Mucosa of stomach (tissue), 1 donor: Measurements from ENCODE around the gene NUDT1.

ENCODE experiments used
- H3K27me3 ChIP-seq: one replicate; pipeline ENCODE4 v1.7.0; 2013; ENCODE audit warnings: mild to moderate bottlenecking, low read length; ENCODE audit not compliant: control insufficient read depth, insufficient read depth
- H3K36me3 ChIP-seq: one replicate; pipeline ENCODE4 v1.7.0; 2013; ENCODE audit warnings: low read length; ENCODE audit not compliant: control insufficient read depth, insufficient read depth
- H3K4me1 ChIP-seq: one replicate; pipeline ENCODE4 v1.7.0; 2013; ENCODE audit warnings: mild to moderate bottlenecking, low read length; ENCODE audit not compliant: control insufficient read depth, insufficient read depth
- H3K4me3 ChIP-seq: one replicate; pipeline ENCODE4 v1.7.0; 2013; ENCODE audit warnings: low read length
- H3K9ac ChIP-seq: one replicate; pipeline ENCODE4 v1.7.0; 2013; ENCODE audit warnings: mild to moderate bottlenecking, low read length, moderate library complexity
- H3K9me3 ChIP-seq: one replicate; pipeline ENCODE4 v1.7.0; 2013; ENCODE audit warnings: mild to moderate bottlenecking, low read length, moderate library complexity; ENCODE audit not compliant: control insufficient read depth
- donor health status: Pancreatic carcinoma.

The NUDT1 gene

DNA sequence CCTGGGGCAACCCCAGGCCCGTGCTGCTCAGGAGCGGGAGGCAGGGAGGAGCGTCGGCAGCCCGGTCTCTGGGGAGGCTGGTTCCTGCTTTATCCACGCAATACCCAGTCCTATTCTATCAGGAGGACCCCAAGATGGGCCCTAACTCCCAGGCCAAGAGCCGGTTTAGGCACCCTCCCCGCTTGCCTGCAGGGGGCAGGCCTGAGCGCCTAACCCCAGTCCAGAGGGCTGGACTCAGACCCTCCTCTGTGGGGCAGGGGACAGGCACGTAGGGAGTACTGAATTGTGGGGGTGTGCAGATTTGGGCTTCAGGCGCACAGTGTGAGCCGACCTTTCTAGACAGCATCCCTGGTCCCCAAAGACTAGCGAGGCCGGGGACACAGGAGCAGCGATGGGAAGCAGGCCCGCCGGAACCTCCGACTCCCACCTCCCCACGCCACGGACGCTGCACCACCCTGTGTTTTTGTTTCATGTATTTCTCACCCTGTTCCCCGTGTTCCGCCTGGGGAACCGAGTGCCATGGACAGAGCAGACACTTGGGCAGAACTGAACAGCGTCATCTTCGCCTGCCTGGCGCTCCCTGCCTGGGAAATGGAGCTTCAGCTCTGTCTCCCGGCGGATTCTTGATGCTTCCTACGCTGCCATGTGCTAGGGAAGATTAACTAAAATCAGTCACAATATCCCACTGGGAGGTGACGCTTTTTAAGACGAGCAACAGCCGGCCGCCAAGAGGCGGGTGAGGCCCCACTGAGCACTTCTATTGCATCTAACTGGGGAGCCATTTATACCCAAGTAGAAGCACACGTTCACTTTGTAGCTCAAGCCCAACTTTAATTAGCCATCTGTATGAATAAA is 5.3 kb downstream of the NUDT1 start:
- no peak overlapping the region for H3K9ac ChIP-seq
- H3K9me3 ChIP-seq, result no peaks in the 10 kb centered on the region
- peaks cover 9% of the 10 kb centered on the region for H3K4me1 ChIP-seq
- H3K4me3 ChIP-seq, result no peak overlapping the region
- no peaks in the 10 kb centered on the region for H3K36me3 ChIP-seq
- no peaks in the 10 kb centered on the region for H3K27me3 ChIP-seq

DNA sequence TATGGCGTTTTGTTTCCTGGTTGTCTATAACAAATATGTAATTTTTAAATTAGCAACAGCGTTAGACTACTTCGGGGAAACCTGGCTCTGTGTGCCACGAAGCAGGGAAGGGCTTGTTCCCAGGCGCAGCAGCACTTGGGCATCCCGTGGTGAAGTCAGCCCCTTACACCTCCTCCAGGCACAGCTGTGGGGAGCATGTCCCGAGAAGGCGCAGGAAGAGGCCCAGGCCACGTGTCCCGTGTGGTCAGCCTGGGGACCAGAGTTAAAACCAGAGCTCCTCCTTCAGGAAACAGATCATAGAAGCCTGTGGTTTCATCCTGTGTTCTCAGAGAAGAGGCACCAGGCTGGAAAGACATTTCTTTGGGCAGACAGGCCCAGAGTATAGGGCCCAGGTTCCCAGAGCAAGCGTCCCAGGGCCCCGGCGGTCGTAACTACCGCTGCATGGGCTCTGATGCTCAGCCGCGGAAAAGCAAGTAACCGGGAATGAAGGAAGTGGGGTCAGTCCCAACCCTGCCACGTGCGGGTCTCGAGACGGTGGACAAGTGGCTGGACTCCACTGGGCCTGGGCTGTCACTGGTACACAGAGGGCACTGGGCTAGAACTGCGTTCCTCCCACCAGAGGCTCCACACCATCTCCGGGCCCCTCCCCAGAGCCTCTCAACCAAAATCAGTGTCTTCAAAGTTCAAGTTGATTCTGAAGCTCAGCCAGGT is 7.1 kb downstream of the NUDT1 start:
- H3K9me3 ChIP-seq, result no peaks in the 10 kb centered on the region
- H3K27me3 ChIP-seq, result no peaks in the 10 kb centered on the region
- H3K36me3 ChIP-seq, result no peaks in the 10 kb centered on the region
- H3K9ac ChIP-seq, result no peak overlapping the region
- H3K4me3 ChIP-seq, result no peak overlapping the region
- H3K4me1 ChIP-seq, result no peaks in the 10 kb centered on the region

DNA sequence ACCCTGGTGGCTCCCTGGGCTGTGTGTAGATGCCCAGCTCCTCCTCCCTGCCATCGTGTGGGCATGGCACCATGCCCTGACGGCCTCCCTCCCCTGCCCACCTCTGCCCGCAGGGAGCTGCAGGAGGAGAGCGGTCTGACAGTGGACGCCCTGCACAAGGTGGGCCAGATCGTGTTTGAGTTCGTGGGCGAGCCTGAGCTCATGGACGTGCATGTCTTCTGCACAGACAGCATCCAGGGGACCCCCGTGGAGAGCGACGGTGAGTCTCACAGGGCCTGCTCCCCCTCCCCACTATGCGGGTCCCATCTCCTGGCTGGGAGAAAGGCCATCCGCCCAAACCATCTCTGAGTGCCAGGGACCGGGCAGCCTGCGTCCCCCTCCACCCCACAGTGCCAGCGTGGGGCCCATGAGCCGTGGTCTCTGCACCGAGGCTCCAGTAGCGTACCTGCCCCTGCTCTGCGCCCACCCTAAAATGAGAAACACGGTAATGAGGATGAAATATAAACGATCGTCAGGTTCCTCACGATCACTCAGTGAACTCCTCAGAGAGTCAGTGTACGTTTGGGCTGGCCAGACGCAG is 7.8 kb downstream of the NUDT1 start:
- Histone ChIP-seq H3K4me1 (no peaks in the 10 kb centered on the region), H3K27me3 (no peaks in the 10 kb centered on the region), H3K36me3 (no peaks in the 10 kb centered on the region), H3K9me3 (no peaks in the 10 kb centered on the region), H3K9ac (no peak overlapping the region), H3K4me3 (no peak overlapping the region)

DNA sequence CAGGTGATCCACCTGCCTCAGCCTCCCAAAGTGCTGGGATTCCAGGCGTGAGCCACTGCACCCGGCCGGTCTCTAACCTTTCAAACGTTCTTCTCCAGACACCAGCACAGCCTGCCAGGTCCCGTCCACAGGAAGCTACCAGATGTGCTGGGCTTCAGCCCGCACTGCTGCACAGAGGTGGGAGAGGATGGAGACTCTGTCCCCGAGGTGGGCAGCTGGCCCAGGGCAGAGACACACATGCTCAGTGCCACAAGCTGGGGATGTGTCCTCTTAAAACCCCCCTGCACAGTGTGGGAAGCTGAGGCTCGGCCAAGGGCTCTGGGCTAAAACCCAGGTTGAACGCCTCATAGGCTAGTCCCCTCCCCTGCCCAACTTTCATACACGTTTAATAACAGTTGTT is 9.4 kb downstream of the NUDT1 start:
- Histone ChIP-seq H3K9me3 (no peaks in the 10 kb centered on the region), H3K4me1 (no peaks in the 10 kb centered on the region), H3K4me3 (no peak overlapping the region), H3K9ac (no peak overlapping the region), H3K36me3 (no peaks in the 10 kb centered on the region), H3K27me3 (no peaks in the 10 kb centered on the region)

DNA sequence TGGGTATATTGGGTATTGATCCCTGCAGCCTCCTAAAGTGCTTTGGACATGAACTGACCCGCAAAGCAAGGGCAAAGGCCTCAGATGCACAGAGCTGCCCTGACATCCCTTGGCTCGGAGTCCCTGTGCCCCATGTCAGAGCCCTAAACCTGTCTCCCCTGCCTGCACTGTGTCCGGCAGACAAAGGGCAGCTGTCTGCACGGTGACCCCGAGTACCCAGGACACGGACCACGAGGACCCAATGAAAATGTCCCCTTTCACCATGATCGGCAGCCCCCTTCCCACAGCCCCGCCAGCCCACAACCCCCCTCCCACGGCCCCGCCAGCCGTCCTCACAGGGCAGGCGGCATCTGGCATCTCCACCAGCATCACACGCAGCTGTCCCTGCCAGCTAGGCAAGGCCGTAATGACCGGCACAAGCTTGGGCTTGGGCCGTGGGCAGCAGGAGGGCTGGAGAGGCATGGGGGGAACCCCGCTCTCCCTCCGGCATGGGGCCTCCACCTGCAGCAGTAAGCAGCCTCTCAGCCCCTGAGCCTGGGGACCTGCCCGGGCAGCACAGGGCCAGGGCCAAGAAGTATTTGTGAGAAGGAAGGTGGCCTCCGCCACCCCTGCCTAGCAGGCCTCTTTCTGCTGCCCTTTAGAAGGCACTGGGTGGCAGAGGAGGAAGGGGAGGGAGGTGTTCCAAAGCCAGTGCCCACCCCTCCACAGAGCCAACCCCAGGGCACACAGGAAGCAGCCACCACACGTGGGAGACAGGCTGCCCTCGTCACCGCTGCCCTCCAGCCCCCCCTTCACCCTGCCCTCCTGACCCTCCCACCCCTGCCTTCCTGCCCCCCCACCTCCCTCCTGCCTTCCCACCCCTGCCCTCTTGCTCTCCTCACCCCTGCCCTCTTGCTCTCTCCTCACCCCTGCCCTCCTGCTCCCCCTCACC is 10.1 kb downstream of the NUDT1 start:
- Histone ChIP-seq H3K36me3 (no peaks in the 10 kb centered on the region), H3K4me3 (no peak overlapping the region), H3K27me3 (no peaks in the 10 kb centered on the region), H3K9ac (no peak overlapping the region), H3K9me3 (no peaks in the 10 kb centered on the region), H3K4me1 (no peaks in the 10 kb centered on the region)

DNA sequence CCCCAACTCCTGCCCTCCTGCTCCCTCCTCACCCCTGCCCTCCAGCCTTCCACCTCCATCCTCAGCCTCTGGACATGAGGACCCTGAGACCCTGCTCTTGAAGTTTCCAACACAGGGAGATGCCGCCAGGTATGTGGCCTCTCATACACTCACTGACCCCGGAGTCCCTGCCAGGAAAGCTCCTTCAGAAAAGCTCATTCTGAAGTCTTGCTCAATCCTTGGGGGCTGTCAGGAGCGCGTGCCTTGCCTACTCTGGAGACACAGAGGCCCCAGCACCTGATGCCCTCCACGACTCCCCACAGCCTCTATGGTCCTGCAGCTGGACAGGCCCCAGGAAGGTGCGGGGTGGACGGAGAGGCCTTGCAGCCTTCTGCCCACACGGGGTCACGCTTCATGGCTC is 11.0 kb downstream of the NUDT1 start:
- Histone ChIP-seq H3K9ac (no peak overlapping the region), H3K4me1 (no peaks in the 10 kb centered on the region), H3K27me3 (no peaks in the 10 kb centered on the region), H3K9me3 (no peaks in the 10 kb centered on the region), H3K36me3 (no peaks in the 10 kb centered on the region), H3K4me3 (no peak overlapping the region)

DNA sequence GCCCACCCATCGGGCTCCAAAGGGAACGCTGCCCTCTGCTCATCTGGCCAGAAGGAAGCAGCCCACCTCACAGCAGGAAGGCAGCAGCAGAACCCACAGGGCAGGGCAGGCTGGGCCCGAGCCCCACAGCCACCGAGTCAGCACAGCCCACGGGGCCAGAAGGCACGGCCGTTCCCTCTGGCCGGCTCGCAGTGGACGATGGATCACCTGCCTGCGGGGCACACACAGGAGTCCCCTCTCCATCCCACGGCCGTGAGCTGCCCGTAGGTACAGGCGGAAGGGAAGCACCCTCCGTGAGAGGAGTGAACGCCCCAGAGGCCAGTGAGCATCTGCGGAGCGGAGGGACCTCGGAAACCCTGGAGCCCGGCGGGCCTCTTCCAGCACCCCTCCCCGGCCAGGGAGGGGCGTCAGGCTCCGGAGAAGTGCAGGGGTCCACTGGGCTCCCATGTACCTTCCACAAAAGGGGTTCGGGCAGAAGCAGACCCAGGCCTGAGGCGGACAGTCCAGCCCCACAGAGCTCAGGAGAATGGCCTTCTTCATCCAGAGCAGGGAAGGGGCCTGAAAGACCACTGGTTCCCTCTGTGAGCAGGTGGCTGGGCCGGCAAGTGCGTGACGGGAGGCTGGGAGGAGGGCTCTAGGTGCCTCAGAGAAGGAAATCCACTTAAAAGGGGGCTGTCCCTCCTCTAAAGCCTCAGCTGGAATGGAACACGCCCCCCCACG is 11.7 kb downstream of the NUDT1 start:
- Histone ChIP-seq H3K9ac (no peak overlapping the region), H3K4me1 (no peaks in the 10 kb centered on the region), H3K36me3 (no peaks in the 10 kb centered on the region), H3K4me3 (no peak overlapping the region), H3K27me3 (no peaks in the 10 kb centered on the region), H3K9me3 (no peaks in the 10 kb centered on the region)

DNA sequence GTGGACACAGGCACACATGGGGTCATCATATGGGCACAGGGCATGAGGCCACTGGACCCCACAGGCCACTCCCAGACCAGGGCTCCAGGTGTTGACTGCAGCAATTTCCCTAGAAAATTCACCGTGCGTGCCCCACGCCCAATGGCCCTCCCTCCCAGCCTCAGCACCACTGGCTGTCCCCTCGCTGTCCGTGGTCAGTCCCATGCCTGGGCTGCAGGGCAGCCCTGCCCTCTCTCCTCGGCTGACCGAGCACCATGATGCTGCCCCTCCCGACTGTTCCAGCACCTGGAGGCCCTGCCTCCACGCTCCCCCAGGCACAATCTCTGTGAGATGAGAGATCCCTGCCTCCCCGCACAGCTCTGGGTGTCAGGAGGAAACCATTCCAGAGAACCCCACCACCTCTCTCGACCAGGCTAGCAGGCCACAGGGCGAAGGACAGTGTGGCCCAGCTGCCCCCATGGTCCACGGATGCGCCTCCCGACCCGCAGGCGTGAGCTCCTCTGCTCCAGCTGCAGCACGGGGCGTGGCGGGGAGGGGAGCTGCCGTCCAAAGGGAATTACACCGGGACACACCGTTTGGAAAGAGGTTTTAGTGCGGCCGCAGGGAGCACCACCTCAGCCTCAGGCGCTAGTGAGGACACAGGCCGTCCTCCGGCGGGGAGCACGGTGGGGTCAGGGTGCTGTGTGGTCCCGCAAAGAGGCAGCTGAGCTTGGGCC is 12.6 kb downstream of the NUDT1 start:
- Histone ChIP-seq H3K4me1 (no peaks in the 10 kb centered on the region), H3K36me3 (no peaks in the 10 kb centered on the region), H3K27me3 (no peaks in the 10 kb centered on the region), H3K4me3 (no peak overlapping the region), H3K9ac (no peak overlapping the region), H3K9me3 (no peaks in the 10 kb centered on the region)

DNA sequence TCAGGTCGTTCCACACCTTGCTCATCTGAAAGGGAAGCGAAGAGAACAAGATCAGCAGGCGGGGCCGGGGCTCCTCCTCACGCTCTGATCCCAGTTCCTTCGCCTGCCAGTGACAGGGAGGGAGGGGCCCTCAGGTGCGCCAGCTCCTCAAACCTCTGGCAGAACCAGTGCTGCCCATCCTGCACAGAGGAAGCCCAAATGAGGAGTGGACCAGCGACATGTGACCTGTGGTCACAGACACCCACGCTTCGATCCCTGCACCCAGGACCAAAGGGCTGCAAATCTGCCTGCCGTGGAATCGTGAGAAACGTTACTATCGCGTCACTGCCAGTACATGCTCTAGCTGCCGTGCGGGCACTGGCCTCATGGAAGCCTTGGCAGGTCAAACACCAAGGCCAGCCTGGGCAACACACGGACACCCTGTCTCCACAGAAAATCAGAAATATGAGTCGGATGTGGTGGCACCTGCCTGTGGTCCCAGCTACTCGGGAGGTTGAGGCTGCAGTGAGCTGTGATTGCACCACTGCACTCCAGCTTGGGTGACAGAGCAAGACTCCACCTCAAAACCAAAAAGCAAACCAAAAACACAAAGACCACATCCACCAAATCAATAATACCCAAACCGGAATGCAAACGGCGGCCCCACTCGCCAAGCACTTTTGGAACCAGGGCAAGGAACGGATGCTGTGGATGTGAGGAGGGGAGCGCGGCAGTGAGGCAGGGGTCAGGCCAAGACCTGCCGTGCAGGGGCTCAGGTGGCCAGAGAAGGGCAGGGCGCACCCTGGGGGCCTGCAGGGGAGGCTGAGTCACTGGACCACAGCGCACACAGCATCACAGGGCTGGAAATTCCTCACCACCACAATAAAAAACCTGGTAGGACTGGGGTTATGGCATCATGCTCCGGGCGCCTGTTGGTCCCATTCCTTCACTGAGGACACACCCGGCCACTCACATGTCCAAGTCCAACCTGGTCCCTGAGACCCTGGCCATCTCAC is 13.4 kb downstream of the NUDT1 start:
- H3K27me3 ChIP-seq, result no peaks in the 10 kb centered on the region
- H3K9ac ChIP-seq, result no peak overlapping the region
- no peak overlapping the region for H3K4me3 ChIP-seq
- H3K4me1 ChIP-seq, result no peaks in the 10 kb centered on the region
- no peaks in the 10 kb centered on the region for H3K36me3 ChIP-seq
- H3K9me3 ChIP-seq, result no peaks in the 10 kb centered on the region
